ENCODE results near the gene SHLD2. TPM values are rescaled to one million over a fixed set of nuclear protein-coding genes. Genes with fewer than 3 reads are reported as not detected.

SHLD2 gene
- polyA plus RNA-seq, 3 donors: 10.2 to 16.3 (median 16.2) TPM

DNA sequence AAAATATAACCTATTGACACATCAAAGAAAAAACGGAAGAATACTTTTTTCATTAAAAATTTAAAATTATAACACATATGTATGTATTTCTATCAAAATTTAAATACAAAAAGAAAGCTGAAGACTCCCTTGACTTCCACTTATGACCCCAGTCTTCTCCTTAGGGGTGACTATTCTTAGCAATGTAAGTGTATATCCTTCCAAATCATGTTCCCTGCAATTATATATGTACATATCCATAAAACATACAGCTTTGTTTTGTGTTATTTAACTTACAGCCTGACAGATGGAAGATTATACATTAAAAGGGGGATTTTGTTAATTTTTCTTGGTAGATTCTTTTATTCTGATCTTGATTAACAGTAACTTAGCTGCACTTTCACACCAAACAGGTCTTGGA lies 9.5 kb upstream of the SHLD2 start:
- Histone ChIP-seq H3K4me3 (replicated peaks in 1 of 3; ENCODE audit: low read depth in 2 of 3, low read length in 3 of 3) (no peak overlapping the region), H4K20me1 (ENCODE audit: insufficient read depth, low read length) (peaks cover 85% of the 10 kb centered on the region), H3K9me3 (replicated peaks in 1 of 2; ENCODE audit: control insufficient read depth in 1 of 2, insufficient read depth in 1 of 2, low read length in 2 of 2) (no peaks in the 10 kb centered on the region), H3K4me1 (ENCODE audit: control insufficient read depth in 1 of 2, insufficient read depth in 2 of 2, low read length in 2 of 2) (peaks cover 19 to 21% of the 10 kb centered on the region in 2 donors), H3K27me3 (ENCODE audit: control insufficient read depth in 2 of 2, insufficient read depth in 2 of 2, low read length in 2 of 2) (no peaks in the 10 kb centered on the region), H2AFZ (ENCODE audit: insufficient read depth, low read depth, low read length, poor library complexity, severe bottlenecking) (no peak overlapping the region), H3K36me3 (replicated peaks in 1 of 2; ENCODE audit: control insufficient read depth in 1 of 2, insufficient read depth in 2 of 2, low read length in 2 of 2) (peaks cover 12 to 36% of the 10 kb centered on the region in 2 donors), H3K79me2 (ENCODE audit: insufficient read depth, low read length) (peaks cover 89% of the 10 kb centered on the region), H3K9ac (ENCODE audit: insufficient read depth, low read length, poor library complexity, severe bottlenecking) (no peak overlapping the region), H3K4me2 (replicated peaks; ENCODE audit: extremely low read depth, low read length, poor library complexity, severe bottlenecking) (no peak overlapping the region), H3K27ac (ENCODE audit: low read depth in 1 of 2, low read length in 2 of 2) (peak overlapping the region in 1 of 2 donors; percentile 32)
- TF ChIP-seq, protein P1, sequence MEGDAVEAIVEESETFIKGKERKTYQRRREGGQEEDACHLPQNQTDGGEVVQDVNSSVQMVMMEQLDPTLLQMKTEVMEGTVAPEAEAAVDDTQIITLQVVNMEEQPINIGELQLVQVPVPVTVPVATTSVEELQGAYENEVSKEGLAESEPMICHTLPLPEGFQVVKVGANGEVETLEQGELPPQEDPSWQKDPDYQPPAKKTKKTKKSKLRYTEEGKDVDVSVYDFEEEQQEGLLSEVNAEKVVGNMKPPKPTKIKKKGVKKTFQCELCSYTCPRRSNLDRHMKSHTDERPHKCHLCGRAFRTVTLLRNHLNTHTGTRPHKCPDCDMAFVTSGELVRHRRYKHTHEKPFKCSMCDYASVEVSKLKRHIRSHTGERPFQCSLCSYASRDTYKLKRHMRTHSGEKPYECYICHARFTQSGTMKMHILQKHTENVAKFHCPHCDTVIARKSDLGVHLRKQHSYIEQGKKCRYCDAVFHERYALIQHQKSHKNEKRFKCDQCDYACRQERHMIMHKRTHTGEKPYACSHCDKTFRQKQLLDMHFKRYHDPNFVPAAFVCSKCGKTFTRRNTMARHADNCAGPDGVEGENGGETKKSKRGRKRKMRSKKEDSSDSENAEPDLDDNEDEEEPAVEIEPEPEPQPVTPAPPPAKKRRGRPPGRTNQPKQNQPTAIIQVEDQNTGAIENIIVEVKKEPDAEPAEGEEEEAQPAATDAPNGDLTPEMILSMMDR (IDR thresholded peaks at IDR 0.05): no peak
- intact Hi-C loops (cut with micrococcal nuclease): no loop called here
- no peaks in the 10 kb centered on the region for H3K9me3 Mint-ChIP-seq
- no peak for DNase-seq
- WGBS (ENCODE audit: insufficient coverage): no CpG with 5 or more reads among the region's 1 CpG
- no peak overlapping the region for H3K4me3 Mint-ChIP-seq
- peak overlapping the region in 6 of 7 donors; percentile 11 to 83 (median 58) for H3K27ac Mint-ChIP-seq
- H3K4me1 Mint-ChIP-seq: peaks cover 39% of the 10 kb centered on the region
- H3K27me3 Mint-ChIP-seq (ENCODE audit: low read depth in 3 of 3): no peaks in the 10 kb centered on the region
- peaks cover 27 to 50% of the 10 kb centered on the region in 2 donors for H3K36me3 Mint-ChIP-seq

DNA sequence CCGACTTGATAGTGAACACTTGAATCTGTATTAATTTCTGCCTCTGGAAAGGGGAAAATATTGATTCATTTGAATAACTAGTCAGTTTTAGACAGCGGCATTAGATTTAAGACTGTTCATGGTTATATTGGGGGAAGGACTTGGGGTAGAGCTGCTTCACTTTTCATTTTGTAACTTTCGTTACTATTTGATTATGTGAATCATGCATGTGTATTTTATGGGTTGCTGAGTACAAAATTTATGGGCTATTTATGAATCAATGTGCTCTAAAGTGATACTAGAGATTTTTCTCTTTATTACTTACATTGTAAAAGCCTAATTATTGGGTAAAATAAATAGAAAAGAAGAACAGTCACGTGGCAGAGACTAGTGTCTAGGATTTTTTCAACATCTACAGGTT lies 5.3 kb upstream of the SHLD2 start:
- WGBS (ENCODE audit: insufficient coverage): 100% methylated on average over 1 of the region's 4 CpGs

More for the DNA sequence above, 5.3 kb upstream of the SHLD2 start:
- H3K36me3 ChIP-seq (replicated peaks in 1 of 2; ENCODE audit: control insufficient read depth in 1 of 2, insufficient read depth in 2 of 2, low read length in 2 of 2): peaks cover 12 to 39% of the 10 kb centered on the region in 2 donors
- peaks cover 24 to 41% of the 10 kb centered on the region in 2 donors for H3K36me3 Mint-ChIP-seq
- H3K27me3 Mint-ChIP-seq (ENCODE audit: low read depth in 3 of 3): no peaks in the 10 kb centered on the region
- TF ChIP-seq, protein P1 (IDR thresholded peaks at IDR 0.05): no peak
- no peaks in the 10 kb centered on the region for H3K9me3 ChIP-seq (replicated peaks in 1 of 2; ENCODE audit: control insufficient read depth in 1 of 2, insufficient read depth in 1 of 2, low read length in 2 of 2)
- no peak overlapping the region for H2AFZ ChIP-seq (ENCODE audit: insufficient read depth, low read depth, low read length, poor library complexity, severe bottlenecking)
- no peak overlapping the region for H3K27ac ChIP-seq (ENCODE audit: low read depth in 1 of 2, low read length in 2 of 2)
- intact Hi-C loops (cut with micrococcal nuclease): loop anchor here (5.0 to 10.0 kb wide), 2 partner anchors 115 to 117 kb away; no protein-coding TSS in a partner anchor
- no peak overlapping the region for H3K4me3 Mint-ChIP-seq
- H3K27me3 ChIP-seq (ENCODE audit: control insufficient read depth in 2 of 2, insufficient read depth in 2 of 2, low read length in 2 of 2): no peaks in the 10 kb centered on the region
- no peaks in the 10 kb centered on the region for H3K9me3 Mint-ChIP-seq
- peaks cover 93% of the 10 kb centered on the region for H4K20me1 ChIP-seq (ENCODE audit: insufficient read depth, low read length)
- peaks cover 32 to 42% of the 10 kb centered on the region in 2 donors for H3K4me1 ChIP-seq (ENCODE audit: control insufficient read depth in 1 of 2, insufficient read depth in 2 of 2, low read length in 2 of 2)
- H3K4me2 ChIP-seq (replicated peaks; ENCODE audit: extremely low read depth, low read length, poor library complexity, severe bottlenecking): no peak overlapping the region
- peak overlapping the region in 1 of 7 donors; percentile 40 for H3K27ac Mint-ChIP-seq
- no peak for DNase-seq
- H3K9ac ChIP-seq (ENCODE audit: insufficient read depth, low read length, poor library complexity, severe bottlenecking): no peak overlapping the region
- peaks cover 93% of the 10 kb centered on the region for H3K79me2 ChIP-seq (ENCODE audit: insufficient read depth, low read length)
- H3K4me3 ChIP-seq (replicated peaks in 1 of 3; ENCODE audit: low read depth in 2 of 3, low read length in 3 of 3): no peak overlapping the region
- H3K4me1 Mint-ChIP-seq: peaks cover 50% of the 10 kb centered on the region

All from CD14-positive monocyte (primary cell).